Choroid plexus epithelial cell (primary cell): ENCODE data around the gene ABO.

Experiments used
- DNase-seq: peaks from one replicate; pipeline ENCODE4 v3.0.0-alpha.2; 2010; ENCODE audit warnings: low read depth
- H3K4me3 ChIP-seq: 2 replicates; pipeline ENCODE4 v1.5.1; 2011; ENCODE audit warnings: low read depth, mild to moderate bottlenecking, control low read depth, low read length, moderate library complexity
- TF ChIP-seq, protein P1 (sequence below): conservative IDR thresholded peaks from 2 replicates; pipeline ENCODE4 v1.5.1; 2011; ENCODE audit warnings: low read depth, mild to moderate bottlenecking, control low read depth, inconsistent platforms, low read length, moderate library complexity

The ABO gene

DNA sequence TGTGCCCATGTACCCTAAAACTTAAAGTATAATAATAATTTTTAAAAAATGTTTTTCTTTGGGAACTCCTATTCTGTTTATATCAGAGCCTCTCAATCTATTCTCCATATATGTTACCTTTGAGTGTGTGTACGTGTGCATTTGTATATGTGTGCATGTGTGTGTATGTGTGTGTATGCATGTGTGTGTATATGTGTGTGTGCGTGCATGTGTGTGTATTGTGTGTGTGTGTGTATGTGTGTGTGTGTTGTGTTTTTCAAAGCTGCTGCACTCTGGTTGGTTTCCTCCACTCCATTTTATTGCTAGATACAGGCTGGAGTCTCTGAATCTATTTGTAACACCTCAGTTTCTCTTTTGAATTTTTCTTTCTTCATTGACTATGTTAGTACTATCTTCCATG is 41.0 kb upstream of the ABO start:
- H3K4me3 ChIP-seq, result no peak overlapping the region
- TF ChIP-seq, protein P1, sequence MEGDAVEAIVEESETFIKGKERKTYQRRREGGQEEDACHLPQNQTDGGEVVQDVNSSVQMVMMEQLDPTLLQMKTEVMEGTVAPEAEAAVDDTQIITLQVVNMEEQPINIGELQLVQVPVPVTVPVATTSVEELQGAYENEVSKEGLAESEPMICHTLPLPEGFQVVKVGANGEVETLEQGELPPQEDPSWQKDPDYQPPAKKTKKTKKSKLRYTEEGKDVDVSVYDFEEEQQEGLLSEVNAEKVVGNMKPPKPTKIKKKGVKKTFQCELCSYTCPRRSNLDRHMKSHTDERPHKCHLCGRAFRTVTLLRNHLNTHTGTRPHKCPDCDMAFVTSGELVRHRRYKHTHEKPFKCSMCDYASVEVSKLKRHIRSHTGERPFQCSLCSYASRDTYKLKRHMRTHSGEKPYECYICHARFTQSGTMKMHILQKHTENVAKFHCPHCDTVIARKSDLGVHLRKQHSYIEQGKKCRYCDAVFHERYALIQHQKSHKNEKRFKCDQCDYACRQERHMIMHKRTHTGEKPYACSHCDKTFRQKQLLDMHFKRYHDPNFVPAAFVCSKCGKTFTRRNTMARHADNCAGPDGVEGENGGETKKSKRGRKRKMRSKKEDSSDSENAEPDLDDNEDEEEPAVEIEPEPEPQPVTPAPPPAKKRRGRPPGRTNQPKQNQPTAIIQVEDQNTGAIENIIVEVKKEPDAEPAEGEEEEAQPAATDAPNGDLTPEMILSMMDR, result no peak
- DNase-seq, result no peak

DNA sequence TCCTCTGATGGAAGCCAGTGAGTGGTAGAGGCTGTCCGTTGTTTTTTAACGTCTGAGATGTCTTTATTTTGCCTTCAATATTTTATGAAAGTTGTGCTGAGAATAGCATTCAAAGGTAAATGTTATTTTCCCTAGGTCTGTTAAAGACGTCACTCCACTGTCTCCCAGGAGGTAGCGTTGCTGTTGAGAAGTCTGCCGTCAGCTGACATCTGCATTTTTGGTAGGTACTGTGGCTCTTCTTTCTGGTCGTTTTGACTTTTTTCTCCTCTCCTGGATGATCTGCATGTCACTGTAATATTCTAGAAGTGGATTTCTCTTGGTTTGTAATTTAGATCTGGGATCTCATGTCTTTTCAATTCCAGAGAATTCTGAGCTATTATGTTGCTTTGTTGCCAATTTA is 34.6 kb upstream of the ABO start:
- no peak for DNase-seq
- H3K4me3 ChIP-seq, result no peak overlapping the region
- TF ChIP-seq, protein P1, result no peak

DNA sequence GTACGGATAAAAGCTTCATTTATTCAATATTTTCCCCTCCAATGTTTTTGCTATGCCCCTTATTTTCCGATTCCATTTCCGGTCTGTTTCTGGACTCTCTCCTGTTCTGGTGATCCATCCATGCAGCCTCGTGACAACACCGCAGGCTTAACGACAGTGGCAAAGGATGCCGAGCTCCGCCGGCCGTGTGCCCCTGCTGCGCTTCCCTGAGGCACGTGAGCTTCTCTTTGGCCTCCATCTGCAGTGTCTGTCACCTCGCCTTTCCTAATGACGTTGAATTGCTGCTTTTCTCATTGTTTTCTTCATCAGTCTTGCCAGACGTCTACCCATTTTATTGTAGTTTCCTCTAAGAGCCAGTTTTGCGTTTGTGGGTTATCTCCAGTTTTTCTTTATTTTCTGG is 32.3 kb upstream of the ABO start:
- no peak overlapping the region for H3K4me3 ChIP-seq
- TF ChIP-seq, protein P1, result no peak
- no peak for DNase-seq

DNA sequence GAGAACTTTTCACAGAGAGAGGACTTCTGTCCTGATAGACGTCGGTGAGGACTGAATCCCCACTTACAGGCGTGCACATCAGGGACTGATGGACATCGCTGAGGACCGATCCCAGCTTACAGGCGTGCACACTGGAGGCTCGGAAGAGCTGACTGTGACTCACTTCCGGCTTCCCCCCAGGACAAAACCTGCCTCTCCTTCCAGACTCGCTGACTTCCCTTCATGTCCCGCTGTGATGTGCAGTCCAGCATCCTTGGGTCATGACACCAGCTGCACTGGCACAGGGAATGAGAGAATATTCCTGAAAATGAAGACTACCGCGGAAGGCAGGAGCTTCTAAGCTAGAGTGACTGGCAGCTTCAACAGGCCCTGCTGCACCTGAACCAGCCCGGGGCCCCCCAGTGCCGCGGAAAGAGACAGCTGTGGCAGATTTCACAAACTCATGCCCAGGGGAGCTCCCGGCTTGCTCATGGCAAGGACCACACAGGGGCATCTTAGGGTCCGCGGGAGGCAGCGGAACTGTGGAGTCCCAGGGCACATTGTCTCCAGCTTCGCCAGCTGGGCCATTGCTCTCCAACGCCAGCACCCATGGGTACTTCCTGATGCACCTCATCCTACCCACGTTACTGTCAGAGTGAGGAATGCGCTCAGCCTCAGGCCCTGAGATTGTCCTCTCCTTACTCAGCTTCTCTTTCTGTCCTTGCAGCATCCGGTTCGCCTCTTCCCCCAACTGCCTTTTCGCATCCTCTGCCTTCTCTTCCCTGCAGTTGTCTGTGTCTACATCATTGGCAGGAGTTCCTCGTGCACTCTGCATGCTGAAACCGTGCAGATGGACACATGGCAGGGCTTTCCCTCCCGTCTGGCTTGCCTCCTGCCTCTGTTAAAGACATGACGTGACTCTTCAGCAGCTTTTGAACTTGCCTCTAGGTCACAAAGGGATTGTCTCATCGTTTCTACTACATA is 31.5 kb upstream of the ABO start:
- H3K4me3 ChIP-seq, result no peak overlapping the region
- TF ChIP-seq, protein P1, result no peak
- peak; percentile 28 for DNase-seq

DNA sequence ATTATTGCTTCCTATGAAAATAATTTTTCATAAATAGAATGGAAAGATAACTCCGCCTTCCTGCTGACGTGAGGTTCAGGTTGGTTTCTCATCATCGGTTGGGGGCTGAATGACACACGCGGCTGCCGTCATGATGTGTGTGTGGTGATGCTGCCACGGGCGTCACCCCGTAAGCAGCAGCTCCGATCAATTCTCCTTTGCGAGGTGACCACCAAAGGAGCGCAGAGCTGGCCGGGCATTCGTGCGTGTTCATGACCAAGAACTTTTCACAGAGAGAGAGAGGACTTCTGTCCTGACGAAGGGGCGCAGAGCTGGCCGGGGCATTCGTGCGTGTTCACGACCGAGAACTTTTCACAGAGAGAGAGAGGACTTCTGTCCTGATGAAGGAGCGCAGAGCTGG is 30.7 kb upstream of the ABO start:
- TF ChIP-seq, protein P1, result no peak
- DNase-seq, result no peak
- H3K4me3 ChIP-seq, result no peak overlapping the region

DNA sequence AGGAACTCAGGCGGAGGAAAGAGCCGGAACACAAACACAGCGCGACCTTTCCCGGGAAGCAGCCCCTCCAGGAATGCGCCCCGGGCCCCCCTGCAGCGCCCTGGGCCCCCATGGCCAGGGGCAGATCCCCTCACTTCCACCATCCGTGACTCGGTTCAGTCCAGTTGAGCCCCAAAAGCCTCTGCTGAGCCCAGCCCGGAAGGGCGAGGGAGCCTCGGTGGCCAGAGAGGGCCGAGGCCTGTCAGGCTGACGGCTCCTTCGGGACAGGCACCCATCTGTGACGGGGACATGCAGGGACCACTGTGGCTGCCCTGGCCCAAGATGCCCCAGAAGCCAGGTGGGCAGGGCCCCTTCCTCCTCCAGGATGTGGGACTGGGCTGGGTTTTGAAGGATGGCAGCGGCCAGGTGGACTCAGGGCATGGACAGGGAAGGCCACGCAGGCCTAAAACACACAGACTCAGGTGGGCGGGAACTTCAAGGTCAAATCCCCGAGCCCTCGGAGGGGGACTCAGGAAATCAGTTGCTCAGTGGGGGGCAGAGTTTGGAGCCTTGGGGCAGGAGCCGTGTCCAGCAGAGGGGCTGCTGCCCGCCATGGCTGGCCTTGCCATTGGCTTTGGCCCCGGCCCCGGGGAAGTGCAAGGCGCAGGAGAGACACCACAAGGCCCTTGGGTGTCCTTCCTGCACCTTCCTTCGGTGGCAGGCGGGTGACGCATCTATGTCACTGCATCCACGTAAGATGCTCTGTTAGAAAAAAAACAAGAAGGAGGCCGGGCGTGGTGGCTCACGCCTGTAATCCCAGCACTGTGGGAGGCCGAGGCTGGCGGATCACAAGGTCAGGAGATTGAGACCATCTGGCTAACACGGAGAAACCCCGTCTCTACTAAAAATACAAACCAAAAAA is 29.7 kb upstream of the ABO start:
- no peak overlapping the region for H3K4me3 ChIP-seq
- TF ChIP-seq, protein P1, result no peak
- DNase-seq, result no peak
